ENCODE data around the gene LCN15. TPM values are rescaled to one million over a fixed set of nuclear protein-coding genes. Genes with fewer than 3 reads are reported as not detected.

LCN15 gene, protein sequence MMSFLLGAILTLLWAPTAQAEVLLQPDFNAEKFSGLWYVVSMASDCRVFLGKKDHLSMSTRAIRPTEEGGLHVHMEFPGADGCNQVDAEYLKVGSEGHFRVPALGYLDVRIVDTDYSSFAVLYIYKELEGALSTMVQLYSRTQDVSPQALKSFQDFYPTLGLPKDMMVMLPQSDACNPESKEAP
- total RNA-seq = not detected

DNA sequence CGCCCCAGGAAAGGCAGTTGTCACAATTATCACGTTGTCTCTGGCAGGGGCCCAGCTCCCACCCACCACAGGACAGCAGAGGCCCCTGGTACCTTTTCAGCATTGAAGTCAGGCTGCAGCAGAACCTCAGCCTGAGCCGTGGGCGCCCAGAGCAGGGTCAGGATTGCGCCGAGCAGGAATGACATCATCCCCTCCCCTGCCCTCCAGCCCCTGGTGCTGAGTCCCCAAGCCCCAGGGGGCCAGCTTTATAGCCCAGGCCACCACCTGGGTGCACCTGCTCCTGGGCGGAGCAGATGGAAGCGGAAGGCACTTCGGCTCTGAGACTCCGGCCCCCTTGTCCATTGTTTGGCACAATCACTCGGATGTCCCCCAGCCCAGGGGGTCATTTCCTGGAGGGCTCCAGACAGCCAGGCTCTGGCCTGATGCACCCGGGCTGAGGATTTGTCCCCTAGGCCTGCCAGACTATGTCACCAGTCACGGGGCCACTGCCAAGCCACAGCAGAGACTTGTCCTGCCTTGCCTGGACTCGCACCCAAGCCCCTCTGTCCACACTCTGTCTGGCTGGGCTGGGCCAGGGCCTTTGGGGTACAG, at the start of gene LCN15:
LCN15 (minus strand) TSS at position 218 of the 591 bp plus-strand sequence; CDS start at position 188, 30 bp downstream.
- Histone ChIP-seq H3K27me3 (peaks cover 0 to 34% of the 10 kb centered on the region in 2 donors), H3K27ac (no peak within 1 kb of the TSS), H3K4me1 (no peaks in the 10 kb centered on the region), H3K9me3 (no peaks in the 10 kb centered on the region), H3K4me3 (no peak within 1 kb of the TSS), H3K36me3 (no peaks in the 10 kb centered on the region)
- TF ChIP-seq POLR2AphosphoS5 (IDR thresholded peaks at IDR 0.05) (no peak), POLR2A (IDR thresholded peaks at IDR 0.05) (no peak)
- TF ChIP-seq, protein P1, sequence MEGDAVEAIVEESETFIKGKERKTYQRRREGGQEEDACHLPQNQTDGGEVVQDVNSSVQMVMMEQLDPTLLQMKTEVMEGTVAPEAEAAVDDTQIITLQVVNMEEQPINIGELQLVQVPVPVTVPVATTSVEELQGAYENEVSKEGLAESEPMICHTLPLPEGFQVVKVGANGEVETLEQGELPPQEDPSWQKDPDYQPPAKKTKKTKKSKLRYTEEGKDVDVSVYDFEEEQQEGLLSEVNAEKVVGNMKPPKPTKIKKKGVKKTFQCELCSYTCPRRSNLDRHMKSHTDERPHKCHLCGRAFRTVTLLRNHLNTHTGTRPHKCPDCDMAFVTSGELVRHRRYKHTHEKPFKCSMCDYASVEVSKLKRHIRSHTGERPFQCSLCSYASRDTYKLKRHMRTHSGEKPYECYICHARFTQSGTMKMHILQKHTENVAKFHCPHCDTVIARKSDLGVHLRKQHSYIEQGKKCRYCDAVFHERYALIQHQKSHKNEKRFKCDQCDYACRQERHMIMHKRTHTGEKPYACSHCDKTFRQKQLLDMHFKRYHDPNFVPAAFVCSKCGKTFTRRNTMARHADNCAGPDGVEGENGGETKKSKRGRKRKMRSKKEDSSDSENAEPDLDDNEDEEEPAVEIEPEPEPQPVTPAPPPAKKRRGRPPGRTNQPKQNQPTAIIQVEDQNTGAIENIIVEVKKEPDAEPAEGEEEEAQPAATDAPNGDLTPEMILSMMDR (IDR thresholded peaks at IDR 0.05) = no peak
- intact Hi-C loops (cut with DNase I; ENCODE audit: low total_unique reads) = no loop called here
- no peak for DNase-seq (ENCODE audit: low spot score in 2 of 2)

DNA sequence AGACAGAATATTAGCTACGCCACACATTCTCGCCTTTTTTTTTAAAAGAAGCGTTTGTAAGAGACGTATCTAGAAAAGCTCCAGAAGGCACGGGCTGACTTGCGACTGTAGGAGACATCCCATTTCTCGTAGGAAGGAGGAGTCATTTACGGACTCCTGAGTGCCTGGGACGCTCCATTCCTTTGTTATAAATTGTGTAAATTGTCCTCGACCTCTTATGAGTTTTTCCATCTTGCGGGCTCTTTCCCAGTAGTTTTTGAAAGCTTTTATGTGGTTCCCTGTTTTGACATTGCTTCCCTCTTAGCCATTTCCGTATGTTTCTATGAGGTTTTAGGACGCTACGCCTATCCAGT, 44.5 kb upstream of the LCN15 start:
- DNase-seq (ENCODE audit: low spot score in 2 of 2) = no peak
- no peaks in the 10 kb centered on the region for H3K9me3 ChIP-seq
- H3K36me3 ChIP-seq = no peaks in the 10 kb centered on the region
- TF ChIP-seq, protein P1 (IDR thresholded peaks at IDR 0.05) = no peak
- no peak for TF ChIP-seq POLR2AphosphoS5 (IDR thresholded peaks at IDR 0.05)
- no peak for TF ChIP-seq POLR2A (IDR thresholded peaks at IDR 0.05)
- H3K4me3 ChIP-seq = peak overlapping the region; percentile 94 to 100 (median 99)
- H3K27ac ChIP-seq = peak overlapping the region; percentile 84 to 96
- peaks cover 7 to 26% of the 10 kb centered on the region in 2 donors for H3K4me1 ChIP-seq
- intact Hi-C loops (cut with DNase I; ENCODE audit: low total_unique reads) = loop anchor here (5.0 kb wide), 1 partner anchor 274 kb away; no protein-coding TSS in a partner anchor
- no peaks in the 10 kb centered on the region for H3K27me3 ChIP-seq

DNA sequence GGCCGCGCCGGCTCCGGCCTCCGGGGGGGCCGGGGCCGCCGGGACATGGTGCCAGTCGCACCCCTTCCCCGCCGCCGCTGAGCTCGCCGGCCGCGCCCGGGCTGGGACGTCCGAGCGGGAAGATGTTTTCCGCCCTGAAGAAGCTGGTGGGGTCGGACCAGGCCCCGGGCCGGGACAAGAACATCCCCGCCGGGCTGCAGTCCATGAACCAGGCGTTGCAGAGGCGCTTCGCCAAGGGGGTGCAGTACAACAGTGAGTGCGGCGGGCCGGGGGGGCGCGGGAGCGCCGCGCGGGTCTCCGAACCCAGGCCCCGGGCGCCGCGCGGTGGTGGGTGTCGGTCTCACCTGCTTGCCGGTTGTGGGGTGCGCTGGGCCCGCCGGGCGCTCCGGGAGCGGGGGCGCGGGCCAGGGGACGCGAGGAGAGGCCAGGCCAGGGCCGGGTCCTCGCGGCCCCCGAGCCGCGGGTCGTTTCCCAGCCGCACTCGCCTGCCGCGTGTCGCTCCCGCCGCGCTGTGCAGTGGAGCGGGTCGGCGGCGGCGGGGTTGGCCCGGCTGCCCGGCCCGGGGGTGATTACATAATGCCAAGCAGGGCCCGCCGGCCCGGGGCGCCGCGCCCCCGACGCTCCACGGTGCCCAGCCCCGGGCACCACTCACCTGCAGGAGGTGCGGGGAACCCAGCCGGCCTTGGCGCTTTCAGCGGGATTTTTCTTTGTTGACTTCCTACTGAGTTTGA, 43.9 kb upstream of the LCN15 start:
- Histone ChIP-seq H3K36me3 (no peaks in the 10 kb centered on the region), H3K9me3 (no peaks in the 10 kb centered on the region), H3K27ac (peak overlapping the region; percentile 84 to 96), H3K27me3 (no peaks in the 10 kb centered on the region), H3K4me3 (peak overlapping the region; percentile 94 to 100 (median 99)), H3K4me1 (peaks cover 7 to 26% of the 10 kb centered on the region in 2 donors)
- intact Hi-C loops (cut with DNase I; ENCODE audit: low total_unique reads) = loop anchor here (5.0 kb wide), 1 partner anchor 274 kb away; no protein-coding TSS in a partner anchor
- no peak for TF ChIP-seq POLR2AphosphoS5 (IDR thresholded peaks at IDR 0.05)
- TF ChIP-seq, protein P1 (IDR thresholded peaks at IDR 0.05) = peak in 1 of 3 donors; percentile 1
- peak in 1 of 2 donors; percentile 51 for DNase-seq (ENCODE audit: low spot score in 2 of 2)

DNA sequence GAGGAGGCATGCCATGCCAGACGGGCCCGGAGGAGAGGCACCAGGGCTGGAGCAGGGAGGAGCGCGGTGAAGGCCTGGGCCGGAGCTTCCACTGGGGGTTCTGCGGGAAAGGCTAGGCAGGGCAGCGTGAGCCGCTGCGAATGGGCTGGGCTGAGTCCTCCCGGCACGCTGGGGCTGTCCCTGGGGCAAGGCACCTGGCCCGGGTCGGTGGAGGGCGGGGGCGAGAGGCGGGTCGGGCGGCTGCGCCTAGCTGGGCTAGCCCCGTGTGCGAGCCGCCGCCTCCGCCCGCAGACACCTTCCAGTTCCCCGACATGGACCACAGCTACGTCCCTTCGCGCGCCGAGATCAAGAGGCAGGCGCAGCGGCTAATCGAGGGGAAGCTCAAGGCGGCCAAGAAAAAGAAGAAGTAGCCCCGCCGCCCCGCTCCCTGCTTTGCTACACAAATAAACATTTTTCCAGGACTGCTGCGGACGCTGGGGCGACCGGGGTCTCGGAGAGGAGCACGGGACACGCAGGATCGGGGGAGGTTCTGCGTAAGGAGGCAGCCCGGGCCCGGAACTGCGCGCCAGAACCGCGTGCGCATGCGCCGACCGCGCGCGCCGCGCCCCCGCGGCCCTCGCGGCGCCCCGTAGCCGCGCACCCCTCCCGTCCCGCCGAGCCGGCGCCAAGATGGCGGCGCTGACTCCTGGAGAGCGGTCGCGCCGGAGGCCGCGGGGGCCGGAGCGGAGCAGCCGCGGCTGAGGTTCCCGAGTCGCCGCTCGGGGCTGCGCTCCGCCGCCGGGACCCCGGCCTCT, 43.2 kb upstream of the LCN15 start, which contains the start of gene RABL6:
RABL6 (plus strand) TSS at position 668 of the 794 bp plus-strand sequence. CDS start 249 bp downstream, outside the sequence.
- Histone ChIP-seq H3K4me3 (peak within 1 kb of the TSS; percentile 94 to 100 (median 99)), H3K4me1 (peaks cover 7 to 26% of the 10 kb centered on the region in 2 donors), H3K27me3 (no peaks in the 10 kb centered on the region), H3K27ac (peak within 1 kb of the TSS; percentile 84 to 96), H3K9me3 (no peaks in the 10 kb centered on the region), H3K36me3 (no peaks in the 10 kb centered on the region)
- peak; percentile 59 to 65 for DNase-seq (ENCODE audit: low spot score in 2 of 2)
- intact Hi-C loops (cut with DNase I; ENCODE audit: low total_unique reads) = loop anchor here (5.0 kb wide), 1 partner anchor 275 kb away; no protein-coding TSS in a partner anchor
- TF ChIP-seq POLR2A (IDR thresholded peaks at IDR 0.05) (no peak), POLR2AphosphoS5 (IDR thresholded peaks at IDR 0.05) (peak; percentile 55 to 61 (median 56))
- TF ChIP-seq, protein P1 (IDR thresholded peaks at IDR 0.05) = peak in 1 of 3 donors; percentile 16

All from breast epithelium (tissue), 4 donors.